AG04449 (cell line): ENCODE results near the gene FASN.

ENCODE experiments used
- CTCF ChIA-PET: fragments of 350-600 bp; formaldehyde crosslinking; extraction: SDS; loops from one replicate; lab custom pipeline; 2021; ENCODE audit warnings: antibody characterized with exemption; lab: Yijun Ruan, JAX
- POLR2A ChIA-PET: fragments of 400-600, 350-600 bp; formaldehyde crosslinking; extraction: SDS; loops from one replicate; lab custom pipeline; 2020; ENCODE audit warnings: antibody characterized with exemption, inconsistent platforms; lab: Yijun Ruan, JAX
- DNase-seq: peaks from one replicate; pipeline ENCODE4 v3.0.0-alpha.2; 2010; ENCODE audit warnings: low read depth, low spot score
- H3K4me3 ChIP-seq: 2 replicates; pipeline ENCODE4 v1.5.1; 2011; ENCODE audit warnings: low read depth, mild to moderate bottlenecking, control low read depth, low read length
- TF ChIP-seq, protein P1 (sequence below): IDR thresholded peaks from one replicate; pipeline ENCODE4 v1.5.1; 2011; ENCODE audit warnings: mild to moderate bottlenecking, moderate library complexity, low read length, control low read depth, inconsistent platforms; ENCODE audit not compliant: insufficient read depth; ENCODE audit errors: missing control alignments

Gene FASN

DNA sequence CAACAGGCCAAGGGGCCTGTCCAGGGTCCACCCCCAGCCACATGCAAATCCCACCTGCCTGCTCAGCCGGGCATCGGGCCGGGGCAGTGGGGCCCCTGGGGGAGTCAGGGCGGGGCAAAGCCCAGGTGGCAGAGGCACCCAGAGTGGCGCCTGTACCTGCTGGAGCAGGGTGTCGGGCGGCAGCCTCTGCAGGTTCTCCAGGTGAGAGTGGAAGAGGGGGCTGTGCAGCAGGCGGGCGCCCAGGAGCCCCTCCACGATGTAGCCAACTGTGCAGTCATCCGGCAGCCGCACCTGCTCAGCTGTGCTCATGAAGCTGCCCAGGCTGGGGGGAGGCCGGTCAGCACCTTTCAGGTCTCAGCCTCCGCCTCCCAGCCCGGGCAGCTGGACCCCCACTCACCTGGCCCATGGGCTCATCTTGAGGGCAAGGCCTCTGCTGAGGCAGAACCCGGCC lies 48.5 kb downstream of the FASN start:
- TF ChIP-seq, protein P1, sequence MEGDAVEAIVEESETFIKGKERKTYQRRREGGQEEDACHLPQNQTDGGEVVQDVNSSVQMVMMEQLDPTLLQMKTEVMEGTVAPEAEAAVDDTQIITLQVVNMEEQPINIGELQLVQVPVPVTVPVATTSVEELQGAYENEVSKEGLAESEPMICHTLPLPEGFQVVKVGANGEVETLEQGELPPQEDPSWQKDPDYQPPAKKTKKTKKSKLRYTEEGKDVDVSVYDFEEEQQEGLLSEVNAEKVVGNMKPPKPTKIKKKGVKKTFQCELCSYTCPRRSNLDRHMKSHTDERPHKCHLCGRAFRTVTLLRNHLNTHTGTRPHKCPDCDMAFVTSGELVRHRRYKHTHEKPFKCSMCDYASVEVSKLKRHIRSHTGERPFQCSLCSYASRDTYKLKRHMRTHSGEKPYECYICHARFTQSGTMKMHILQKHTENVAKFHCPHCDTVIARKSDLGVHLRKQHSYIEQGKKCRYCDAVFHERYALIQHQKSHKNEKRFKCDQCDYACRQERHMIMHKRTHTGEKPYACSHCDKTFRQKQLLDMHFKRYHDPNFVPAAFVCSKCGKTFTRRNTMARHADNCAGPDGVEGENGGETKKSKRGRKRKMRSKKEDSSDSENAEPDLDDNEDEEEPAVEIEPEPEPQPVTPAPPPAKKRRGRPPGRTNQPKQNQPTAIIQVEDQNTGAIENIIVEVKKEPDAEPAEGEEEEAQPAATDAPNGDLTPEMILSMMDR: no peak
- POLR2A ChIA-PET: interaction anchor here (1.3 to 1.6 kb wide), 2 partner anchors 10 to 19 kb away, joined by 3 to 4 read pairs; no protein-coding TSS in a partner anchor
- DNase-seq: no peak
- CTCF ChIA-PET: interaction anchor here (1.0 to 7.1 kb wide), 4 partner anchors 10 to 90 kb away, joined by 3 to 47 read pairs (median 8); partner anchors contain the start of gene DCXR
- H3K4me3 ChIP-seq: no peak overlapping the region

DNA sequence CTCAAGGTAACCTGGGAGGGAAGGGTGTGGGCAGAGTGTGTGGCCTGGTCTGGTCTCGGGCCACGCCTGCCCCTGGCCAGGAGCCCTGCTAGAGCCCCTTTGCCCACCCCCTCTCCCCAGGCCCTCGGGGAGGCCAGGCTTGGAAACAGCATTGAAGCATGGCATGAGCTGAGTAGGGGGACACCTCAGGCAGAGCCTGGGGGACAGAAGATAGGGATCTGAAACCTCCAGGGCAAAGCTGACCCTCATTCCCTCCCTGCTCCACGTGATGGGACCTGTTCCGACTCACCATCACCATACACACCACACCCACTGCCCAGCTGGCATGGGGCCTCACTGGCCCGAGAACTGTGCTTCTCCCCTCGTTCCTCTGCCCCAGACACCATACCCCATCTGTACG lies 48.9 kb downstream of the FASN start:
- H3K4me3 ChIP-seq: no peak overlapping the region
- TF ChIP-seq, protein P1: no peak
- DNase-seq: no peak
- POLR2A ChIA-PET: interaction anchor here (1.3 kb wide), 1 partner anchor 10 kb away, joined by 4 read pairs; no protein-coding TSS in a partner anchor
- CTCF ChIA-PET: interaction anchor here (2.3 to 7.1 kb wide), 2 partner anchors 9 to 19 kb away, joined by 14 to 47 read pairs; partner anchors contain the start of gene DCXR

DNA sequence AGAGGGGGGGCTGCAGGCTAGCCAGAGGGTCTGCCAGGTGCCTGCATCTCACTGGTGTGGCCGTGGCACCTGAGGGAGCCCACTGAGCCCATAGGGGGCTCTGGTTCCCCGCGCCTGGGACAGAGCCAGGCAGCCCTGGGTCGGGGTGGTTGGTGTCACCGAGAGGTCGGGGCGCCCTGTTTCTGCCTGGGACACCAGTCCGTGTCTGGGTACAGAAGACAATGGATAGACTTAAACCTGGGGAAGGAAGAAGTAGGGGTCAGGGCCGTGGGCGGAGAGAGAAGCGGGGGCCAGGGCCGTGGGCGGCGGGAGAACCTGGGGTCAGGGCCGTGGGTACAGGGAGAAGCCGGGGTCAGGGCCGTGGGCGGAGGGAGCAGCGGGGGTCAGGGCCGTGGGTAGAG lies 49.5 kb downstream of the FASN start:
- TF ChIP-seq, protein P1: no peak
- ChIA-PET POLR2A (no interaction called here), CTCF (interaction anchor here (7.1 kb wide), 1 partner anchor 9 kb away, joined by 47 read pairs; the partner anchor contains the start of gene DCXR)
- DNase-seq: no peak
- no peak overlapping the region for H3K4me3 ChIP-seq

DNA sequence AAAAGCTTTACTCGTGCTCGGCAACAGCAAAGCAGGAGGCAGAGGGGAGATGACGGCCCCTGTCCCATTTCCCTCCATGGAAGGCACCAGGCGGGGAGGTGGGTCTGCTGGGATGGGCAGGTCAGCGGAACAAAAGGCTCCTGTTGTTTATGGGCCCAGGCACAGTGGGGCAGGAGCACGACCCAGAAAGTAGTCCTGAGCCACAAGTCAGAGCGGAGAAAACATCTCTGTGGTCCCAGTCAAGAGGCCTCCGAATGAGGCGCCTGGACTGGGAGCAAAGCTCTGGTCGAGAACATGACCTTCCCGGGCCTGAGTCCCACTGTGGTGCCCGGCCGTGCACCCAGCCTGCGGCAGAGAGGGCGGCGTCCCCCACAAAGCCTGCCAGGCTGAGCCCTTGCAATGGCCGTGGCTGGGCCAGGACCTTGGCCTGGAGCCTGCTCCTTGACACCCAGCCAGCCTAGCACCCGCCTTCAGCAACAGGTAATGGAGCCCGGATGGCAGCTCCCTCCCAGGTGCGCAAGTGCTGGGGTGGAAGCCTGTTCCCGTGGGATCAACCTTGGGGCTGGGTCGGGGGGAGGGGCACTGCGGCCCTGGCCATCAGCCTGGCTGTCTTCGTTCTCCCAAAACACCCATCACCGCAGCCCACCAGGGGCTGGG lies 50.0 kb downstream of the FASN start:
- CTCF ChIA-PET: interaction anchor here (7.1 kb wide), 1 partner anchor 8 kb away, joined by 47 read pairs; the partner anchor contains the start of gene DCXR
- DNase-seq: no peak
- TF ChIP-seq, protein P1: no peak
- H3K4me3 ChIP-seq: no peak overlapping the region
- POLR2A ChIA-PET: no interaction called here

DNA sequence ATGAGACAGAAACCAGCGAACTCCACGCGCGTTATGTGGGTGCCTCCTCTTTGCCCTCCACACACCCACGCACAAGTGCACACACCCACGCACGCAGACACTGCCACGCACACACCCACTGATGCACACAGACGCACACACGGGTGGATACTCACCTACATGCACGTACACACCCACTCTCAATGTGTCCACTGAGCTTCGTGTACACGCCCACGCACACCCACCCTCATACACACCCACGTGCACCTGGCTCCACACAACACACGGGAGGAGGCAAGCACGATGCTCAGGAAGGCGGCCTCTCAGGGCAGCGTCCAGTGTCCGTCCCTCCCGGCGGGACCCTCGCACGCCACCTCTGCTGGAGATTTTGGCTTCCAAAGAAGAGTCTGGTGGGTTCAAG lies 50.7 kb downstream of the FASN start:
- no peak overlapping the region for H3K4me3 ChIP-seq
- TF ChIP-seq, protein P1: no peak
- CTCF ChIA-PET: interaction anchor here (7.1 kb wide), 1 partner anchor 8 kb away, joined by 47 read pairs; the partner anchor contains the start of gene DCXR
- POLR2A ChIA-PET: no interaction called here
- DNase-seq: no peak

DNA sequence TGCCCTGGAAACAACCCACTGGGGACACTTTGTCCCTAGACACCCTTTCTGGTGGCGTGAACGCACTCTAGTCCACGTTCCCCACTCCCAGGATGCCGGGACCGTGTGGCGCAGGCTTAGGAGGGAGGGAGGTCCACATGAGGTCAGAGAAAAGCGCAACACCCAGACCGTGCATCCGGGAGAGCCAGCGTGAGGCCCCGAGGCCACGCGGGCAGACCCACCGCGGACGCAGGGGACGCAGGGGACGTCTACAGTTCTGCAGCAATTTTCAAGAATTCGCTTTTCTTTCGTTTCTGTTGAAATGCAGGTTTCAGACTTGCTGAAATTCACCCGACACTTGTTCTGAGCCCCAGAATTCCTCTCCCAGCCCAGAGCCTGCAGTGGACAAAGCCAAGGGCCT lies 51.1 kb downstream of the FASN start:
- POLR2A ChIA-PET: no interaction called here
- CTCF ChIA-PET: no interaction called here
- no peak for DNase-seq
- no peak overlapping the region for H3K4me3 ChIP-seq
- TF ChIP-seq, protein P1: no peak
